ENCODE measurements around the gene SORCS2. TPM values are rescaled to one million over a fixed set of nuclear protein-coding genes. Genes with fewer than 3 reads are reported as not detected.

The SORCS2 gene
- total and polyA plus RNA-seq, 12 donors, result 0.25 to 5.4 (median 2.2) TPM

DNA sequence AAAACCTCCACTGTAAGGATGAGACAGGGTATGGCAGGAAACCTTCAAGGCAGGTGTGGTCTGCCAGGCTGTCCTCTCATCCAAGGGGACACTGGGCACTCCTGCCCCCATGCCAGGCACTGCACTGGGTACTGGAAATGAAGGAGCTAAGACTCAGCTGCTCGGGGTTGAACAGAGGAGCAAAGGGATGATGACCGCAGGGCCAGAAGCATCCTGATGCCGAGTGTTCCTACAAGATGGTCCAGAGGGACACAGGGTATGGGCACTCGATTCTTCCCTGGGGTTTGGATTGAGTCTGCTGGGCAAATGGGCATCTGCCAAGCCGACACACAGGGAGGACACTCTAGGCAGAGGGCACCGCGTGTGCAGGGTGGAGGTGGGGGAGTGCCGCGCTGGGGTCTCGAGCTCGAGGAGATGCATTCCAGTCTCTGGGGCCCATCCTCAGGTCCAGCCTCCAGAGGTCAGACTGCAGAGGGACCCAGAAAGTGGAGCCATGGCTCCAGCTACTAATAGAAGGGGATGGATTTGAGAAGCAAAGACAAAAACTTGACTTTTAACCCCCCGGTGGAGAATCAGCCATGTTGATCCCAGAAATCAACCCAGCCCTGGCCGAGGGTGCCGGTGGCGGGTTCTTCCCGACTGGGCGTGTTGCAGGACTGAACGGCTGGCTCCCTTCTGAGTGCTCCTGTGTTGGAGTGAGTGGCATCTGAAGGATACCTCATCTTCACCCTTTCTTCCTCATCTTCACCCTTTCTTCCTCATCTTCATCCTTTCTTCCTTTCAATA is 500.3 kb downstream of the SORCS2 start:
- Histone ChIP-seq H3K27ac (no peak overlapping the region), H3K4me1 (peaks cover 0 to 1% (median 0%) of the 10 kb centered on the region in 9 donors), H3K9me3 (no peaks in the 10 kb centered on the region), H3K36me3 (no peaks in the 10 kb centered on the region), H3K27me3 (peaks cover 0 to 19% (median 0%) of the 10 kb centered on the region in 7 donors), H3K4me3 (no peak overlapping the region)
- DNase-seq (no peak), ATAC-seq (no peak)
- TF ChIP-seq, protein P1, sequence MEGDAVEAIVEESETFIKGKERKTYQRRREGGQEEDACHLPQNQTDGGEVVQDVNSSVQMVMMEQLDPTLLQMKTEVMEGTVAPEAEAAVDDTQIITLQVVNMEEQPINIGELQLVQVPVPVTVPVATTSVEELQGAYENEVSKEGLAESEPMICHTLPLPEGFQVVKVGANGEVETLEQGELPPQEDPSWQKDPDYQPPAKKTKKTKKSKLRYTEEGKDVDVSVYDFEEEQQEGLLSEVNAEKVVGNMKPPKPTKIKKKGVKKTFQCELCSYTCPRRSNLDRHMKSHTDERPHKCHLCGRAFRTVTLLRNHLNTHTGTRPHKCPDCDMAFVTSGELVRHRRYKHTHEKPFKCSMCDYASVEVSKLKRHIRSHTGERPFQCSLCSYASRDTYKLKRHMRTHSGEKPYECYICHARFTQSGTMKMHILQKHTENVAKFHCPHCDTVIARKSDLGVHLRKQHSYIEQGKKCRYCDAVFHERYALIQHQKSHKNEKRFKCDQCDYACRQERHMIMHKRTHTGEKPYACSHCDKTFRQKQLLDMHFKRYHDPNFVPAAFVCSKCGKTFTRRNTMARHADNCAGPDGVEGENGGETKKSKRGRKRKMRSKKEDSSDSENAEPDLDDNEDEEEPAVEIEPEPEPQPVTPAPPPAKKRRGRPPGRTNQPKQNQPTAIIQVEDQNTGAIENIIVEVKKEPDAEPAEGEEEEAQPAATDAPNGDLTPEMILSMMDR (IDR thresholded peaks at IDR 0.05), result no peak
- intact Hi-C loops (cut with DNase I), result no loop called here
- 89 to 90% methylated on average over 18 of the region's 18 CpGs for WGBS, 2 donors

DNA sequence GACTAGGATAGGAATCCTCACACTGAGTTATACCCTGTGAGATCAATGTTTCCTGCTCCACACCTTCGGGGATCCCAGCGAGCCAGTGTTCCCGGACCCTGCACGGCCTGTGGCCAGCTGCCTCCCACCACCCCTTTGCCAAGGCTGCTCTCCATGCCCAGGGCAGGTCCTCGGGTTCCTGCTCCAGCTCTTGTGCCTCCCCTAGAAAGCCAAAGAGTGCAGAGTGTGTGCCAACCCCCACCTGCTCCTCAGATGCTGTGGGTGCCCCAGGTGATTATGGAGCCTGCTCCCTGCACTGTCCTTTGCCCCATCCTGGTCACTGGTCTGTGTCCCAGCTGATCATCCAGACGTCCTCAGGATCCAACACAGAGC is 500.9 kb downstream of the SORCS2 start:
- Histone ChIP-seq H3K4me1 (peaks cover 0 to 7% (median 0%) of the 10 kb centered on the region in 9 donors), H3K36me3 (no peaks in the 10 kb centered on the region)

DNA sequence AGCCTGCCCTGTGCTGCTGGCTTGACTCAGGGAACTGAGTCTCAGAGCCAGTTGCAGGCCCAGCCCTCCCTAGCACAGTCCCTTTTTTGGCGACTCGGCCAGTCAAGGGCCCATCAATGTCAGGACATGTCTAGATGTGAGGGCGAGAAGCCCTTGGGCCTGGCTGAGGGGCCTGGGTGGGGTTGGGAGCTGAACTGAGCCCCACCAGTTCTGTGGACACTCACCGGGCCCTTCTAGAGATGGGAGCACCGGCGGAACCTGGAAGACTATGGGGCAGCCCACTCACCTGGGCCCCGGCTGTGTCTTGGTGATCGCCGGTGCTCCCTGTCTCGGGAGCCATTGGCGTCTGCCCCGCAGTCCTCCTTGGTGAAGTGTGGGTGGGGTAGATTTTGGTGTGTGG is 501.4 kb downstream of the SORCS2 start:
- DNase-seq (no peak), ATAC-seq (no peak)
- H3K36me3 ChIP-seq, result no peaks in the 10 kb centered on the region
- peaks cover 0 to 15% (median 0%) of the 10 kb centered on the region in 7 donors for H3K27me3 ChIP-seq
- no peak overlapping the region for H3K27ac ChIP-seq
- TF ChIP-seq, protein P1 (IDR thresholded peaks at IDR 0.05), result no peak
- peaks cover 0 to 12% (median 0%) of the 10 kb centered on the region in 9 donors for H3K4me1 ChIP-seq
- H3K9me3 ChIP-seq, result no peaks in the 10 kb centered on the region
- H3K4me3 ChIP-seq, result no peak overlapping the region
- WGBS, 2 donors, result 94 to 96% methylated on average over 12 of the region's 12 CpGs
- intact Hi-C loops (cut with DNase I), result no loop called here

More for the DNA sequence above, 500.9 kb downstream of the SORCS2 start:
- Histone ChIP-seq H3K27ac (no peak overlapping the region), H3K4me3 (no peak overlapping the region), H3K9me3 (no peaks in the 10 kb centered on the region), H3K27me3 (peaks cover 0 to 18% (median 0%) of the 10 kb centered on the region in 7 donors)
- TF ChIP-seq, protein P1 (IDR thresholded peaks at IDR 0.05), result no peak
- 81 to 86% methylated on average over 6 of the region's 6 CpGs for WGBS, 2 donors
- ATAC-seq (no peak), DNase-seq (no peak)
- intact Hi-C loops (cut with DNase I), result no loop called here

DNA sequence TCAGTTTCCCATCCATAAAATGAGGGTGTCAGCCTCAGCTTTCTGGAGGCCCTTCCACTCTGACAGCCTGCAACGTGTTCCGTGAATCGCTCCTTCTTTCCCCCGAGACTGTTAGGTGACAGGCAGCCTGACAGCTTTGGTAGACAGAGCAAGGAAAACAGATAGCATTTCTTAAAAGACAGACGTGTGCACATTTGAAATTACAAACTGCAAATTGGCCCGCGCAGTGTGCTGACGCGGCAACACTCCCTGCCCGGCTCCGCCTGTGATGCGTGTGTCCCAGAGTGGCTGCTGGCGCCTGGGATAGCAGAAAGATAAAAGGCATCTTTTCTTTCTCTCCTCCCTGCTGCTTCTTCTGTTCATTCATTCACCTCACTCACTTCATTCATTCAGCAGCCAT is 502.0 kb downstream of the SORCS2 start:
- H3K36me3 ChIP-seq, result no peaks in the 10 kb centered on the region
- ATAC-seq (no peak), DNase-seq (no peak)
- peaks cover 0 to 16% (median 0%) of the 10 kb centered on the region in 9 donors for H3K4me1 ChIP-seq
- H3K27me3 ChIP-seq, result peaks cover 0 to 18% (median 0%) of the 10 kb centered on the region in 7 donors
- H3K9me3 ChIP-seq, result no peaks in the 10 kb centered on the region
- no peak overlapping the region for H3K4me3 ChIP-seq
- 71 to 75% methylated on average over 13 of the region's 13 CpGs for WGBS, 2 donors
- H3K27ac ChIP-seq, result no peak overlapping the region
- intact Hi-C loops (cut with DNase I), result no loop called here
- TF ChIP-seq, protein P1 (IDR thresholded peaks at IDR 0.05), result no peak
